IPS DF 19.7 (cell line): ENCODE measurements around the gene SHB.

Experiments used
- DNase-seq: peaks from one replicate; pipeline ENCODE4 v3.0.0-alpha.2; 2013; ENCODE audit warnings: low read depth, low spot score

Gene SHB

GRCh38 chr9:38042626-38043357 is 26.2 kb downstream of the SHB start:
- no peak for DNase-seq

- no peak for DNase-seq
Measured at GRCh38 chr9:38041564-38042243, 27.3 kb downstream of the SHB start.

- no peak for DNase-seq
Measured at GRCh38 chr9:38039907-38040682, 28.9 kb downstream of the SHB start.

GRCh38 chr9:38039090-38039906 is 29.7 kb downstream of the SHB start:
- no peak for DNase-seq

- DNase-seq: no peak
Measured at GRCh38 chr9:38038307-38039089, 30.5 kb downstream of the SHB start.

- no peak for DNase-seq
Measured at GRCh38 chr9:38037981-38038306, 31.1 kb downstream of the SHB start.

- DNase-seq: no peak
Measured at GRCh38 chr9:38036359-38037084, 32.5 kb downstream of the SHB start.

- no peak for DNase-seq
Measured at GRCh38 chr9:38035873-38036272, 33.2 kb downstream of the SHB start.

GRCh38 chr9:38033941-38034340 is 35.1 kb downstream of the SHB start:
- DNase-seq: no peak

- DNase-seq: no peak
Measured at GRCh38 chr9:38032266-38033110, 36.5 kb downstream of the SHB start.

GRCh38 chr9:38031594-38031993 is 37.4 kb downstream of the SHB start:
- DNase-seq: no peak

- DNase-seq: no peak
Measured at GRCh38 chr9:38030658-38031057, 38.4 kb downstream of the SHB start.

GRCh38 chr9:38029915-38030638 is 39.0 kb downstream of the SHB start:
- no peak for DNase-seq

- DNase-seq: no peak
Measured at GRCh38 chr9:38027714-38028113, 41.3 kb downstream of the SHB start.

GRCh38 chr9:38026840-38027527 is 42.0 kb downstream of the SHB start:
- DNase-seq: no peak

GRCh38 chr9:38026021-38026809 is 42.8 kb downstream of the SHB start:
- DNase-seq: no peak

GRCh38 chr9:38025166-38025565 is 43.9 kb downstream of the SHB start:
- no peak for DNase-seq
